Measurements from ENCODE around the gene CLBA1.
"Not testable (repeated sequence)": the region's sequence is repeated elsewhere in the genome, so short reads cannot be mapped to it uniquely, and the experiment has no call there.

The CLBA1 gene

GRCh38 chr14:104985675-104986486 is at the start of gene CLBA1:
Gene CLBA1 (plus strand): TSS chr14:104985788. CDS start chr14:104986432, 644 bp downstream.
- in situ Hi-C loops (cut with HindIII; ENCODE audit: low sequenced_read_pairs): no loop called here

- in situ Hi-C loops (cut with HindIII; ENCODE audit: low sequenced_read_pairs): loop anchor here (10.0 kb wide), 2 partner anchors 119 to 419 kb away; no protein-coding TSS in a partner anchor
Observed at GRCh38 chr14:104935955-104936354, 49.6 kb upstream of the CLBA1 start.

GRCh38 chr14:104936361-104937155 is 49.0 kb upstream of the CLBA1 start:
- in situ Hi-C loops (cut with HindIII; ENCODE audit: low sequenced_read_pairs): loop anchor here (10.0 kb wide), 2 partner anchors 118 to 418 kb away; no protein-coding TSS in a partner anchor

- in situ Hi-C loops (cut with HindIII; ENCODE audit: low sequenced_read_pairs): loop anchor here (10.0 kb wide), 2 partner anchors 118 to 418 kb away; no protein-coding TSS in a partner anchor
Observed at GRCh38 chr14:104937161-104937560, 48.4 kb upstream of the CLBA1 start.

GRCh38 chr14:104937694-104938365 is 47.8 kb upstream of the CLBA1 start:
- in situ Hi-C loops (cut with HindIII; ENCODE audit: low sequenced_read_pairs): loop anchor here (10.0 kb wide), 2 partner anchors 117 to 417 kb away; no protein-coding TSS in a partner anchor

- in situ Hi-C loops (cut with HindIII; ENCODE audit: low sequenced_read_pairs): loop anchor here (10.0 kb wide), 2 partner anchors 116 to 416 kb away; no protein-coding TSS in a partner anchor
Observed at GRCh38 chr14:104938436-104938835, 47.2 kb upstream of the CLBA1 start.

GRCh38 chr14:104938960-104939359 is 46.6 kb upstream of the CLBA1 start:
- in situ Hi-C loops (cut with HindIII; ENCODE audit: low sequenced_read_pairs): loop anchor here (10.0 kb wide), 2 partner anchors 116 to 416 kb away; no protein-coding TSS in a partner anchor

GRCh38 chr14:104939666-104940410 is 45.8 kb upstream of the CLBA1 start:
- in situ Hi-C loops (cut with HindIII; ENCODE audit: low sequenced_read_pairs): loop anchor here (10.0 kb wide), 2 partner anchors 115 to 415 kb away; no protein-coding TSS in a partner anchor

- in situ Hi-C loops (cut with HindIII; ENCODE audit: low sequenced_read_pairs): no loop called here
Observed at GRCh38 chr14:104940526-104941150, 45.0 kb upstream of the CLBA1 start.

- in situ Hi-C loops (cut with HindIII; ENCODE audit: low sequenced_read_pairs): no loop called here
Observed at GRCh38 chr14:104941508-104942365, 43.9 kb upstream of the CLBA1 start.

- in situ Hi-C loops (cut with HindIII; ENCODE audit: low sequenced_read_pairs): no loop called here
Observed at GRCh38 chr14:104942586-104942985, 43.0 kb upstream of the CLBA1 start.

GRCh38 chr14:104943216-104944015 is 42.2 kb upstream of the CLBA1 start:
- in situ Hi-C loops (cut with HindIII; ENCODE audit: low sequenced_read_pairs): not testable (repeated sequence)

GRCh38 chr14:104944016-104944308 is 41.6 kb upstream of the CLBA1 start:
- in situ Hi-C loops (cut with HindIII; ENCODE audit: low sequenced_read_pairs): not testable (repeated sequence)

- in situ Hi-C loops (cut with HindIII; ENCODE audit: low sequenced_read_pairs): not testable (repeated sequence)
Observed at GRCh38 chr14:104944436-104945205, 41.0 kb upstream of the CLBA1 start.

GRCh38 chr14:104945266-104945665 is 40.3 kb upstream of the CLBA1 start:
- in situ Hi-C loops (cut with HindIII; ENCODE audit: low sequenced_read_pairs): not testable (repeated sequence)

GRCh38 chr14:104945986-104946965 is 39.3 kb upstream of the CLBA1 start:
- in situ Hi-C loops (cut with HindIII; ENCODE audit: low sequenced_read_pairs): not testable (repeated sequence)

Measured in DLD1 (cell line).